ENCODE data around the gene YIPF5. TPM values are rescaled to one million over a fixed set of nuclear protein-coding genes. Genes with fewer than 3 reads are reported as not detected.

Gene YIPF5
- polyA plus RNA-seq, 3 donors: 12.1 to 41.4 (median 32.4) TPM

DNA sequence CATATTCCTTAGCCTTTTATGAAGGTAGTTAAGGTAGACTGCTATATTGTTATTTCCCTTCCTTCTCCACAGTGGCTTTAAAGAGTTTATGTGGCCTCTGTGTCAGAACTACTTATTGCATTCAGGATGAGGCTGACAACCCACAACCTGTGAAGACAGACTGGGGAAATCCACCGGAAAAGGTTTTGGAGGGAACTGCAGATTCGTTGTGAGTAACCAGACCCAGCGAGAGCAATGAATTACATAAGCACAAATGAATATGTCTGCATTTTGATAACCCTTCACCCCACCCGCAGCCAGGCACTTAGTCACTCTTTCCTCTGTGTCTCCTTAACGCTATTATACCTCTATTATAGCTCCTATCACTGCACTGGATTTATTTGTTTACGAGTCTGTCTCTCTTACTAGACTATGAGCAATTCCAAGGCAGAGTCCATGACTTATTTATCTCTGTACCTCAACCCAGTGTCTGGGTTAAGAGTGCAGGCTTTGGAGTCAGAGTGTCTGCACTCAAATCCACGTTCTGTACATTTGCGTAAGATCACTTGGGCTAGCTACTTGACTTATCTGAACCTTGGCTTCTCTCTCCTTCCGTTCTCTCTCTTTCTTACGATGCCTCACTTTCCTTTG lies 19.5 kb upstream of the YIPF5 start:
- Mint-ChIP-seq H3K4me1 (peaks cover 36% of the 10 kb centered on the region), H3K4me3 (peak overlapping the region in 1 of 2 donors; percentile 68), H3K9me3 (peaks cover 0 to 5% (median 0%) of the 10 kb centered on the region in 7 donors), H3K36me3 (no peaks in the 10 kb centered on the region), H3K27ac (peak overlapping the region; percentile 37 to 86 (median 76)), H3K27me3 (ENCODE audit: low read depth in 3 of 3) (peaks cover 2 to 10% (median 8%) of the 10 kb centered on the region in 3 donors)
- 22% methylated on average over 6 of the region's 10 CpGs for WGBS (ENCODE audit: insufficient coverage)
- Histone ChIP-seq H3K9me3 (replicated peaks in 1 of 2; ENCODE audit: control insufficient read depth in 1 of 2, insufficient read depth in 1 of 2, low read length in 2 of 2) (no peaks in the 10 kb centered on the region), H3K4me2 (replicated peaks; ENCODE audit: extremely low read depth, low read length, poor library complexity, severe bottlenecking) (peak overlapping the region; percentile 15), H3K79me2 (ENCODE audit: insufficient read depth, low read length) (no peaks in the 10 kb centered on the region), H3K27ac (ENCODE audit: low read depth in 1 of 2, low read length in 2 of 2) (peak overlapping the region in 1 of 2 donors; percentile 70), H3K4me1 (ENCODE audit: control insufficient read depth in 1 of 2, insufficient read depth in 2 of 2, low read length in 2 of 2) (peaks cover 34 to 50% of the 10 kb centered on the region in 2 donors), H3K9ac (ENCODE audit: insufficient read depth, low read length, poor library complexity, severe bottlenecking) (no peak overlapping the region), H4K20me1 (ENCODE audit: insufficient read depth, low read length) (no peaks in the 10 kb centered on the region), H3K27me3 (ENCODE audit: control insufficient read depth in 2 of 2, insufficient read depth in 2 of 2, low read length in 2 of 2) (peaks cover 18% of the 10 kb centered on the region in 2 donors), H3K4me3 (replicated peaks in 1 of 3; ENCODE audit: low read depth in 2 of 3, low read length in 3 of 3) (no peak overlapping the region), H3K36me3 (replicated peaks in 1 of 2; ENCODE audit: control insufficient read depth in 1 of 2, insufficient read depth in 2 of 2, low read length in 2 of 2) (no peaks in the 10 kb centered on the region), H2AFZ (ENCODE audit: insufficient read depth, low read depth, low read length, poor library complexity, severe bottlenecking) (no peak overlapping the region)
- TF ChIP-seq, protein P1, sequence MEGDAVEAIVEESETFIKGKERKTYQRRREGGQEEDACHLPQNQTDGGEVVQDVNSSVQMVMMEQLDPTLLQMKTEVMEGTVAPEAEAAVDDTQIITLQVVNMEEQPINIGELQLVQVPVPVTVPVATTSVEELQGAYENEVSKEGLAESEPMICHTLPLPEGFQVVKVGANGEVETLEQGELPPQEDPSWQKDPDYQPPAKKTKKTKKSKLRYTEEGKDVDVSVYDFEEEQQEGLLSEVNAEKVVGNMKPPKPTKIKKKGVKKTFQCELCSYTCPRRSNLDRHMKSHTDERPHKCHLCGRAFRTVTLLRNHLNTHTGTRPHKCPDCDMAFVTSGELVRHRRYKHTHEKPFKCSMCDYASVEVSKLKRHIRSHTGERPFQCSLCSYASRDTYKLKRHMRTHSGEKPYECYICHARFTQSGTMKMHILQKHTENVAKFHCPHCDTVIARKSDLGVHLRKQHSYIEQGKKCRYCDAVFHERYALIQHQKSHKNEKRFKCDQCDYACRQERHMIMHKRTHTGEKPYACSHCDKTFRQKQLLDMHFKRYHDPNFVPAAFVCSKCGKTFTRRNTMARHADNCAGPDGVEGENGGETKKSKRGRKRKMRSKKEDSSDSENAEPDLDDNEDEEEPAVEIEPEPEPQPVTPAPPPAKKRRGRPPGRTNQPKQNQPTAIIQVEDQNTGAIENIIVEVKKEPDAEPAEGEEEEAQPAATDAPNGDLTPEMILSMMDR (IDR thresholded peaks at IDR 0.05): no peak
- DNase-seq: peak; percentile 88 to 93 (median 93)
- intact Hi-C loops (cut with micrococcal nuclease): no loop called here

DNA sequence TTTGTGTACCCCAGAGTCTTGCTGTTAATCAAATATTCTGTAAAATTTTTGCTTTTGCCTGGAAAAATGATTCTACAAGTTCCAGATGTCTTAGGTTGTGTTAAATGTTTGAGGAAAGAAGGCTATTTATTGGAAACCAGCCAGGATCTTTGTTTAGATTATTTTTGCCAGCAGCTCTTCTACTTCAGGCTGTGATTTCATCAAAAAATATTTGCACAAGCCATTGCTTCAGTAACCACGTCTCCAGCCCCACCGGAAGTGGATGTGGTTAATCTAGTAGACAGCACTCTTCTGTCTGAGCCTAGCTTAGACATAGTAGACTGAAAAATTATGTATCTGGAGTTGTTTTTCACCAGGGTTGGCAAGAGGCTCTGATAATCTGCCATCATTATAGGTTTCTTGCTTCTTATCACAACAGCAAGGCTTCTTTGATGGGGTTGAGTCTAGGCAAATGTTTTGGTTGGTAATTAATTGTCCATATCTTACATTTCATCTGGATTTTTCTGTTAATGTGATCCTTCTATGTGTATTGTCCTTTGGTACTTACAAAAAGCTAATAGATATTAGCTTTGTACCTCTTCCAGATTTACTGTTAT lies 17.3 kb upstream of the YIPF5 start:
- peaks cover 0 to 5% (median 0%) of the 10 kb centered on the region in 7 donors for H3K9me3 Mint-ChIP-seq
- H2AFZ ChIP-seq (ENCODE audit: insufficient read depth, low read depth, low read length, poor library complexity, severe bottlenecking): no peak overlapping the region
- H3K4me3 Mint-ChIP-seq: peak overlapping the region in 1 of 2 donors; percentile 30
- H3K36me3 ChIP-seq (replicated peaks in 1 of 2; ENCODE audit: control insufficient read depth in 1 of 2, insufficient read depth in 2 of 2, low read length in 2 of 2): no peaks in the 10 kb centered on the region
- no peaks in the 10 kb centered on the region for H3K79me2 ChIP-seq (ENCODE audit: insufficient read depth, low read length)
- peak overlapping the region in 1 of 2 donors; percentile 52 for H3K27ac ChIP-seq (ENCODE audit: low read depth in 1 of 2, low read length in 2 of 2)
- peaks cover 16 to 21% of the 10 kb centered on the region in 2 donors for H3K27me3 ChIP-seq (ENCODE audit: control insufficient read depth in 2 of 2, insufficient read depth in 2 of 2, low read length in 2 of 2)
- TF ChIP-seq, protein P1 (IDR thresholded peaks at IDR 0.05): no peak
- peaks cover 4 to 13% (median 10%) of the 10 kb centered on the region in 3 donors for H3K27me3 Mint-ChIP-seq (ENCODE audit: low read depth in 3 of 3)
- H3K9me3 ChIP-seq (replicated peaks in 1 of 2; ENCODE audit: control insufficient read depth in 1 of 2, insufficient read depth in 1 of 2, low read length in 2 of 2): no peaks in the 10 kb centered on the region
- peak overlapping the region in 6 of 7 donors; percentile 15 to 63 (median 36) for H3K27ac Mint-ChIP-seq
- peak overlapping the region in 1 of 3 experiments; percentile 13 for H3K4me3 ChIP-seq (replicated peaks in 1 of 3; ENCODE audit: low read depth in 2 of 3, low read length in 3 of 3)
- no peaks in the 10 kb centered on the region for H4K20me1 ChIP-seq (ENCODE audit: insufficient read depth, low read length)
- H3K4me1 ChIP-seq (ENCODE audit: control insufficient read depth in 1 of 2, insufficient read depth in 2 of 2, low read length in 2 of 2): peaks cover 34 to 50% of the 10 kb centered on the region in 2 donors
- no peak overlapping the region for H3K9ac ChIP-seq (ENCODE audit: insufficient read depth, low read length, poor library complexity, severe bottlenecking)
- peaks cover 36% of the 10 kb centered on the region for H3K4me1 Mint-ChIP-seq
- intact Hi-C loops (cut with micrococcal nuclease): no loop called here
- no CpG with 5 or more reads among the region's 2 CpGs for WGBS (ENCODE audit: insufficient coverage)
- peak overlapping the region; percentile 23 for H3K4me2 ChIP-seq (replicated peaks; ENCODE audit: extremely low read depth, low read length, poor library complexity, severe bottlenecking)
- no peaks in the 10 kb centered on the region for H3K36me3 Mint-ChIP-seq
- DNase-seq: peak; percentile 69 to 91 (median 76)

Data from CD14-positive monocyte (primary cell).